C4-2B (cell line): Measurements from ENCODE around the gene MAGEF1.

Source experiments
- H3K27ac ChIP-seq: fragments of 450-650 bp; 2 replicates; pipeline ENCODE4 v1.5.1; 2017
- ZFX ChIP-seq: fragments of 450-650 bp; IDR thresholded peaks from 2 replicates; pipeline ENCODE4 v1.6.1; 2017
- TF ChIP-seq, protein P1 (sequence below): fragments of 450-650 bp; conservative IDR thresholded peaks from 2 replicates; pipeline ENCODE4 v1.5.1; 2017; ENCODE audit warnings: mild to moderate bottlenecking

The MAGEF1 gene

GRCh38 chr3:184685646-184686045, 26.2 kb downstream of the MAGEF1 start:
- no peak overlapping the region for H3K27ac ChIP-seq

GRCh38 chr3:184685055-184685454, 26.8 kb downstream of the MAGEF1 start:
- no peak overlapping the region for H3K27ac ChIP-seq
- TF ChIP-seq, protein P1, sequence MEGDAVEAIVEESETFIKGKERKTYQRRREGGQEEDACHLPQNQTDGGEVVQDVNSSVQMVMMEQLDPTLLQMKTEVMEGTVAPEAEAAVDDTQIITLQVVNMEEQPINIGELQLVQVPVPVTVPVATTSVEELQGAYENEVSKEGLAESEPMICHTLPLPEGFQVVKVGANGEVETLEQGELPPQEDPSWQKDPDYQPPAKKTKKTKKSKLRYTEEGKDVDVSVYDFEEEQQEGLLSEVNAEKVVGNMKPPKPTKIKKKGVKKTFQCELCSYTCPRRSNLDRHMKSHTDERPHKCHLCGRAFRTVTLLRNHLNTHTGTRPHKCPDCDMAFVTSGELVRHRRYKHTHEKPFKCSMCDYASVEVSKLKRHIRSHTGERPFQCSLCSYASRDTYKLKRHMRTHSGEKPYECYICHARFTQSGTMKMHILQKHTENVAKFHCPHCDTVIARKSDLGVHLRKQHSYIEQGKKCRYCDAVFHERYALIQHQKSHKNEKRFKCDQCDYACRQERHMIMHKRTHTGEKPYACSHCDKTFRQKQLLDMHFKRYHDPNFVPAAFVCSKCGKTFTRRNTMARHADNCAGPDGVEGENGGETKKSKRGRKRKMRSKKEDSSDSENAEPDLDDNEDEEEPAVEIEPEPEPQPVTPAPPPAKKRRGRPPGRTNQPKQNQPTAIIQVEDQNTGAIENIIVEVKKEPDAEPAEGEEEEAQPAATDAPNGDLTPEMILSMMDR, result no peak
- TF ChIP-seq ZFX, result no peak

More at GRCh38 chr3:184685646-184686045, 26.2 kb downstream of the MAGEF1 start:
- TF ChIP-seq, protein P1, result no peak
- TF ChIP-seq ZFX, result no peak

- TF ChIP-seq ZFX, result no peak
- TF ChIP-seq, protein P1, result no peak
- H3K27ac ChIP-seq, result no peak overlapping the region
Measured at GRCh38 chr3:184683900-184684560, 27.8 kb downstream of the MAGEF1 start.

GRCh38 chr3:184683234-184683633, 28.6 kb downstream of the MAGEF1 start:
- H3K27ac ChIP-seq, result no peak overlapping the region
- TF ChIP-seq, protein P1, result no peak
- TF ChIP-seq ZFX, result no peak

DNA sequence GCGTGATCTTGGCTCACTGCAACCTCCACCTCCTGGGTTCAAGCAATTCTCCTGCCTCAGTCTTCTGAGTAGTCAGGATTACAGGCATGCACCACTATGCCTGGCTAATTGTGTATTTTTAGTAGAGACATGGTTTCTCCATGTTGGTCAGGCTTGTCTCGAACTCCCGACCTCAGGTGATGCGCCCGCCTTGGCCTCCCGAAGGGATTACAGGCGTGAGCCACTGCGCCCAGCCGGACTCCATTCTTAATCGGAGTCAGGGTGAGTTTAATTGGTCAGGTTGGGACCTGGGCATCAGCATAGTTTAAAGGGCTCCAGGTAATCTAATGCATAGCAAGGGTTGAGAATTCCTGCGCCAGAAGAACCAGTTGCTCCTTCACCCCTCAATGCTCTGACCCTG, 29.2 kb downstream of the MAGEF1 start:
- H3K27ac ChIP-seq, result no peak overlapping the region
- TF ChIP-seq, protein P1, result no peak
- no peak for TF ChIP-seq ZFX

DNA sequence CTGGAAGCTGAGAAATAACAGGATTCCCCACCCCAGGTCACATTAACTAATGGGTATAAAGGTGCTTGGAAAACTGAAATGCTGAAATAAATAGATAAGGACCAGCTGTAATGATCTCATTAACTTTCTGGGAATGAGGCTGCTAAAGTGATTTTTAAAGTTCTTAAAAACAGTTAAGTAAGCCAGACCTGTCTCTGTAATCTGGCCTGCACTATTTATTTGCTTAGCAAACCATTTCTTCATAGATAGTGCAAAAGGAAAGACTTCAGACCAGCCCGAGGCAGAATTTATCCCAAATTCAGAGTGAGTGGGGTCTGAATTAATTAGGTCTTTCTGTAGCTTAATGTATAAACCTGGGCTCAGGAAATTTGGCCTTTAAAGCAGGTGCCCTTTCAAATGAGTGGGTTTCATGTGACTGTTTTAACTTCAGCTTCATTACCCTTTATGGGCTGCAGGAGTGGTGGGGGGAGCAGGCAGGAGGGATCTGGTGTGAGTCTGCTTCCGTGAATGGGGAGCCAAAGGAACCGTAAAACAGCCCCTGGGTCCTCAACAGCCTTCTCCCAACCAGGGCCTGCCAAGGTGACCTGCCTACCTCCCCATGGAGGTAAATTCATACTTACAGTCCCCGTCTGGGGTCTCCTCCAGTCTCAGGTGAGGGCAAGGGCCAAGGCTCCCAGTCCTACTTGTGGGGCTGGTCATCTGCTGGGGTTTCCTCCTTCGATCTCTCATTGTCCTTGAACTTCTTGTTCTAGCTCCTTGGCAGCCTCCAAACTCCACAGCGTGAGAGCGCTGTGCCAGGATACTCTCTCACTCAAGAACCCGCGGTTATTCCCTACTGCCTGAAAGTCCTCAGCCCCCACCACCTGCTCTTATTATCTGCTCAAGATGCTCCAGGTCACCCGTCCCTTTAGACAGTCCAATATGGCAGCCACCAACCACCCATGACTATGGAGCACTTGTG, 31.2 kb downstream of the MAGEF1 start:
- no peak overlapping the region for H3K27ac ChIP-seq
- TF ChIP-seq ZFX, result no peak
- TF ChIP-seq, protein P1, result no peak
